ENCODE measurements around the gene EXOC4. TPM values are rescaled to one million over a fixed set of nuclear protein-coding genes. Genes with fewer than 3 reads are reported as not detected.
"Not testable (repeated sequence)": the region's sequence is repeated elsewhere in the genome, so short reads cannot be mapped to it uniquely, and the experiment has no call there.

Gene EXOC4
- 84.0 and 84.6 TPM in 2 replicates for total RNA-seq

DNA sequence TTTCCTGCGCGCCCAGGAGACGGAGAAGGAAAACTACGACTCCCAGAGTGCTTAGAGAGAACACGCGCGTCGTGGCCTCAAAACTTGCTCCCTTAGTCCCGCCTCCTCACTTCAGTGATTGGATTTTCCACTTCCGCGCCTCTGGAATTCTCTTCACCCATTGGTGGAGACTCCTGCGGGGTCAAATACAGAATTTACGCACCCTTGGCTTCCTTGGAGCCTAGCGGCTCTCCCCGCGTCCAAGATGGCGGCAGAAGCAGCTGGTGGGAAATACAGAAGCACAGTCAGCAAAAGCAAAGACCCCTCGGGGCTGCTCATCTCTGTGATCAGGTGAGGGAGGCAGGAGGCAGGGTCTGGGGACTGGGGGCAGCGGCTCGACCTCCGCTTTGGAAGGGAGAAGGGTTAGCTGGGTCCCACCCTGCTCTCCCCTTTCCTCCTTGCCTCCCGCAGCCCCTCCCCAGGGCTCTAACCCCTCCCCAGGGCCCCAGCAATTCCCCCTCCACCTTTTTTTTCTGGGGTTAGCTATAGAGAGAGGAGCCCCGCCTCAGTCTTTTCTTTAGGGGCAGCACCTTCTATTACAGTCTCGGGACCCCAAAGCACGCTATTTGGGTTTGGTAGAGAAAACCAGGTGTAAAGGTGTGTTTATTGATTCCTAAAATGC is at the start of gene EXOC4:
Gene EXOC4 (plus strand): TSS at position 221 of the 661 bp plus-strand sequence.
- H3K4me3 ChIP-seq (ENCODE audit: low read depth, low read length), result peak within 1 kb of the TSS; percentile 74
- TF ChIP-seq, protein P1, sequence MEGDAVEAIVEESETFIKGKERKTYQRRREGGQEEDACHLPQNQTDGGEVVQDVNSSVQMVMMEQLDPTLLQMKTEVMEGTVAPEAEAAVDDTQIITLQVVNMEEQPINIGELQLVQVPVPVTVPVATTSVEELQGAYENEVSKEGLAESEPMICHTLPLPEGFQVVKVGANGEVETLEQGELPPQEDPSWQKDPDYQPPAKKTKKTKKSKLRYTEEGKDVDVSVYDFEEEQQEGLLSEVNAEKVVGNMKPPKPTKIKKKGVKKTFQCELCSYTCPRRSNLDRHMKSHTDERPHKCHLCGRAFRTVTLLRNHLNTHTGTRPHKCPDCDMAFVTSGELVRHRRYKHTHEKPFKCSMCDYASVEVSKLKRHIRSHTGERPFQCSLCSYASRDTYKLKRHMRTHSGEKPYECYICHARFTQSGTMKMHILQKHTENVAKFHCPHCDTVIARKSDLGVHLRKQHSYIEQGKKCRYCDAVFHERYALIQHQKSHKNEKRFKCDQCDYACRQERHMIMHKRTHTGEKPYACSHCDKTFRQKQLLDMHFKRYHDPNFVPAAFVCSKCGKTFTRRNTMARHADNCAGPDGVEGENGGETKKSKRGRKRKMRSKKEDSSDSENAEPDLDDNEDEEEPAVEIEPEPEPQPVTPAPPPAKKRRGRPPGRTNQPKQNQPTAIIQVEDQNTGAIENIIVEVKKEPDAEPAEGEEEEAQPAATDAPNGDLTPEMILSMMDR (IDR thresholded peaks at IDR 0.05; ENCODE audit: insufficient read depth, low read length, severe bottlenecking), result no peak
- peak; percentile 96 for DNase-seq (ENCODE audit: low read depth)
- peak; percentile 82 for FAIRE-seq
- H3K27me3 ChIP-seq (ENCODE audit: control insufficient read depth, insufficient read depth, low read length), result no peaks in the 10 kb centered on the region
- H3K36me3 ChIP-seq (ENCODE audit: control insufficient read depth, insufficient read depth, low read length), result no peaks in the 10 kb centered on the region

DNA sequence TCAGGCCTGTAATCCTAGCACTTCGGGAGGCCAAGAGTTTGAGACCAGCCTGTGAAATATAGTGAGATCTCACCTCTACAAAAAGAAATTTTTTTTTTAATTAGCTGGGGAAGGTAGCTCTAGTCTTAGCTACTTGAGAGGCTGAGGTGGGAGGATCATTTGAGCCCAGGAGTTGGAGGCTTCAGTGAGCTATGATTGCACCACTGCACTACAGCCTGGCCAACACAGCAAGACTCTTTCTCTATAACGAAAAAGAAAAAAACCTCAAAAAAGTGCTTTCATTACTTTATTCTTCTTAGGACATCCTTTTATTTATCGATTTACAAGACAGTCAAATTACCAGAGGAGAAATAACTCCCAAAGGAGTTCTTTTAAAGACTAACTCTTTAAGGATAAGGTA is 49.4 kb upstream of the EXOC4 start:
- no peaks in the 10 kb centered on the region for H3K27me3 ChIP-seq (ENCODE audit: control insufficient read depth, insufficient read depth, low read length)
- no peaks in the 10 kb centered on the region for H3K36me3 ChIP-seq (ENCODE audit: control insufficient read depth, insufficient read depth, low read length)
- DNase-seq (ENCODE audit: low read depth) (no peak), FAIRE-seq (no peak)
- TF ChIP-seq, protein P1 (IDR thresholded peaks at IDR 0.05; ENCODE audit: insufficient read depth, low read length, severe bottlenecking), result no peak
- no peak overlapping the region for H3K4me3 ChIP-seq (ENCODE audit: low read depth, low read length)

DNA sequence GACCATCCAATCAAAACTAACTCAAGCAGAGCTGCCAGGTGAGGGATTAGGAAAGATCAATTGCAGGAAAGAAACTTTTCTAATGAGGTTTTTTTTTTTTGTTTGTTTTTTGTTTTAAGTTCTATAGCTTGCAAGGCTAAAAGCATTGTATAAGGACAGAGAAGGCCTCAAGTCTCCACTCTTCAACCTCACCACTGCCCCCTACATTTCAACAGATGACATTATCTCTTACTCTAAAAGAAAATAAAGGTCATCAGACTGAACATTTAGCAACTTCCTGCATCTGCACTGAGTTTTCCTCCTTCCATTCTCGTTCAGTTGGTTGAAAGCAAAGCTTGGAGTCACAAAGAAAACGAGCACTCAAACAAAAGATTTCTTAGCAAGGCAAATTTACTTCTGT is 45.2 kb upstream of the EXOC4 start:
- no peak for DNase-seq (ENCODE audit: low read depth)
- no peaks in the 10 kb centered on the region for H3K27me3 ChIP-seq (ENCODE audit: control insufficient read depth, insufficient read depth, low read length)
- H3K36me3 ChIP-seq (ENCODE audit: control insufficient read depth, insufficient read depth, low read length), result no peaks in the 10 kb centered on the region
- no peak overlapping the region for H3K4me3 ChIP-seq (ENCODE audit: low read depth, low read length)
- no peak for FAIRE-seq
- TF ChIP-seq, protein P1 (IDR thresholded peaks at IDR 0.05; ENCODE audit: insufficient read depth, low read length, severe bottlenecking), result no peak

DNA sequence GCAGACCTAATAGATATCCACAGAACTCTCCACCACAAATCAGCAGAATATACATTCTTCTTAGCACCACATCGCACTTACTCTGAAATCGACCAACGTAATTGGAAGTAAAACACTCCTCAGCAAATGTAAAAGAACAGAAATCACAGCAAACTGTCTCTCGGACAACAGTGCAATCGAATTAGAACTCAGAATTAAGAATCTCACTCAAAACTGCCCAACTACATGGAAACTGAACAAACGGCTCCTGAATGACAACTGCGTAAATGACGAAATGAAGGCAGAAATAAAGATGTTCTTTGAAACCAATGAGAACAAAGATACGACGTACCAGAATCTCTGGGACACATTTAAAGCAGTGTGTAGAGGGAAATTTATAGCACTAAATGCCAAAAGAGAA is 42.1 kb upstream of the EXOC4 start:
- not testable (repeated sequence) for H3K4me3 ChIP-seq (ENCODE audit: low read depth, low read length); H3K27me3 ChIP-seq (ENCODE audit: control insufficient read depth, insufficient read depth, low read length); FAIRE-seq; DNase-seq (ENCODE audit: low read depth); H3K36me3 ChIP-seq (ENCODE audit: control insufficient read depth, insufficient read depth, low read length)

DNA sequence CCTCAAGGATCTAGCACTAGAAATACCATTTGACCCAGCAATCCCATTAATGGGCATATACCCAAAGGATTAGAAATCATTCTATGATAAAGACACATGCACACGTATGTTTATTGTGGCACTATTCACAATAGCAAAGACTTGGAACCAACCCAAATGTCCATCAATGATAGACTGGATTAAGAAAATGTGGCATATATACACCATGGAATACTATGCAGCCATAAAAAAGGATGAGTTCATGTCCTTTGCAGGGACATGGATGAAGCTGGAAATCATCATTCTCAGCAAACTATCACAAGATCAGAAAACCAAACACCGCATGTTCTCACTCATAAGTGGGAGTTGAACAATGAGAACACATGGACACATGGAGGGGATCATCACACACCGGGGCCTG is 39.1 kb upstream of the EXOC4 start:
- H3K27me3 ChIP-seq (ENCODE audit: control insufficient read depth, insufficient read depth, low read length); H3K36me3 ChIP-seq (ENCODE audit: control insufficient read depth, insufficient read depth, low read length); FAIRE-seq; H3K4me3 ChIP-seq (ENCODE audit: low read depth, low read length); DNase-seq (ENCODE audit: low read depth): not testable (repeated sequence)

DNA sequence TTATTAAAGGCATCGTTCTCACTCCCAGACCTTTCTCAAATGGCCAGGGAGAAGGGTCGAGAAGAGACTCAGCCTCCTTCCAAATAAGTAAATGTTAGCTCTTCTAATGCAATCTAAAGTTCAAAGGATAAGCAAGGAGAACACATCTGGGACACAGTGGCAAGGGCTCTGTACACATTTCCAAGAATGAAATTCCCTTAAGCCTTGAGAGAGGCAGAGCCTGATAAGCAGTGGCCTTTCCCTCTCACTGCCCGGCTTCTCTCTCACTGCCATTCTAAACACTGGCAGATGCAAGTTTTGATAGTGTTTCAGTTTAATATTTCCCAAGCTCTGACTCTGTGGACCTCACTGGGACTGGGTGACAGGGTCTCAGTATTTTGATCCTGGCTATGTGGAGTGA is 35.1 kb upstream of the EXOC4 start:
- TF ChIP-seq, protein P1 (IDR thresholded peaks at IDR 0.05; ENCODE audit: insufficient read depth, low read length, severe bottlenecking), result no peak
- no peak for FAIRE-seq

DNA sequence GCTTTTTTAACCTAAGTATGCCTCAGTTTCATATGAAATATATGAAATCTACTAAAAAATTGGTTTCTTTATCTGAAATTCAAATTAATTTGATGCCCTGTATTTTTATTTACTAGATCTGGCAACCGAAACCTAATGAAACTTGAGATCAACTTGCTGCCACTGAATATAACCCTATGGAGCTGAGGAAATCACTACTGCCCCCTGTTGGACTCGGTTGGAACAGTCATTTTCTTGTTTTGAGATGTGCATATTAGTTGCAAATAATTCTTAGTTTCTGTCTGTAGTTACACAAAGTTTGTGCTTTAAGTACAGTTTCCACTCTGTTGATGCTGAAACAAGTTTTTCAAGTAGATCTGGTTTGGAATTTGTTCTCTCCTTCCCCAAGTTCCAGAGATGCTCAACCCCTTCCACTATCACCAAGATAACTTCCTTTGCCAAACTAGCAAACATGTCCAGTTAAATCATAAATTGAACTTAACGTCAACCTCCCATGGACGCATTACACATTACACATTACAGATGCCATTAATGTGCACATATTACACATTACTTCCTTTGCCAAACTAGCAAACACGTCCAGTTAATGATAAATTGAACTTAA is 22.2 kb upstream of the EXOC4 start:
- FAIRE-seq (no peak), DNase-seq (ENCODE audit: low read depth) (peak; percentile 58)
- Histone ChIP-seq H3K27me3 (ENCODE audit: control insufficient read depth, insufficient read depth, low read length) (no peaks in the 10 kb centered on the region), H3K4me3 (ENCODE audit: low read depth, low read length) (no peak overlapping the region), H3K36me3 (ENCODE audit: control insufficient read depth, insufficient read depth, low read length) (no peaks in the 10 kb centered on the region)
- TF ChIP-seq, protein P1 (IDR thresholded peaks at IDR 0.05; ENCODE audit: insufficient read depth, low read length, severe bottlenecking), result peak; percentile 60

More for the DNA sequence above, 35.1 kb upstream of the EXOC4 start:
- Histone ChIP-seq H3K27me3 (ENCODE audit: control insufficient read depth, insufficient read depth, low read length) (no peaks in the 10 kb centered on the region), H3K4me3 (ENCODE audit: low read depth, low read length) (no peak overlapping the region), H3K36me3 (ENCODE audit: control insufficient read depth, insufficient read depth, low read length) (no peaks in the 10 kb centered on the region)
- DNase-seq (ENCODE audit: low read depth), result no peak
